Activated CD8-positive, alpha-beta memory T cell treated with anti-CD3 and anti-CD28 coated beads for 48 hours (primary cell): ENCODE results near the gene ST6GALNAC5.

Experiments
- DNase-seq, 3 experiments: peaks; one replicate each; pipeline ENCODE4 v3.0.0-alpha.2; 2020; ENCODE audit warnings: low read depth in 2 of 3, low spot score in 2 of 3

The ST6GALNAC5 gene

GRCh38 chr1:77096496-77097255, 229.4 kb downstream of the ST6GALNAC5 start:
- no peak for DNase-seq

DNA sequence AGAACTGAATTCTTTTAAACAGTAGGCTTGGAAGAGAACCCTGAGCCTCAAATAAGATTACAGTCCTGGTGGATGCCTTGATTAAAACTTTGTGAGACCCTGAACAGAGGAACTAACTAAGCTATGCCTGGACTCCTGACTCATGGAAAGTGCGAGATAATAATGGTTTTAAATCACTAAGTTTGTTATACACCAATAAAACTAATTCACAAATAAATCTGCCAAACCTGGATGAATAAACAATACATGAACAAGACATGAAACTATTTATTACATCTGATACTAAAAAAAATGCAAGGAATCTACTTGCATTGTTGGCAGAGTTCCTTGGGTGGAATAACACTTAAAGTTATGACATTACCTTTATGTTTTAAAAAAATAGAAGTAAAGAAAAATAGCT, 233.6 kb downstream of the ST6GALNAC5 start:
- no peak for DNase-seq

DNA sequence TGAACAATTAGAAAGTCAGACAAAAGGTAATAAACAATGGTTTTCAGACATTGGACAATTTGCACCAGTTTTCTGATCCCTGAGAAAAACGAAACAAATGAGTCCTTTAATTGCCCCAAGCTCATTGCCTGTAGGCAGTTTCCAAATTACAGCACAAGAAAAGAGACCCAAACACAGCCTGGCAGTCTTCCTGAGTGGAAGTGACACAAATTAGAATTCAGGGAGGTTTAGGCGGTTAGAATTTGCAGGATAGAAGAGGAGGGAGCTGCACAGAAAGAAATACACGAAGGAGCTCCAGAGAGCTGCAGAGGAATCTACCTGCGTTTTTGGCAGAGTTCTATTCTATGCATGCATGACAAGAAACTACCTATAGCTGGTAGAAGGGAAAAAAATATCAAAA, 236.2 kb downstream of the ST6GALNAC5 start:
- no peak for DNase-seq

GRCh38 chr1:77104672-77105071, 237.4 kb downstream of the ST6GALNAC5 start:
- DNase-seq, result no peak
